K562 (cell line): ENCODE results near the gene ACSM5. TPM values are rescaled to one million over a fixed set of nuclear protein-coding genes. Genes with fewer than 3 reads are reported as not detected.

Experiments
- BRD4 ChIP-seq: fragments of 200-600 bp; sonication (generic); IDR thresholded peaks from 2 replicates; pipeline ENCODE4 v1.6.1; 2017; ENCODE audit warnings: inconsistent platforms
- MEF2A ChIP-seq: IDR thresholded peaks from 2 replicates; pipeline ENCODE4 v1.6.1; 2011; ENCODE audit warnings: low read depth, mild to moderate bottlenecking, low read length, moderate library complexity; ENCODE audit not compliant: control insufficient read depth
- RAD21 ChIP-seq, 2 experiments: fragments of 250-450 bp in 1 of 2; fragments of 450-650 bp in 1 of 2; sonication (Bioruptor Pico) in 1 of 2; formaldehyde crosslinking in 1 of 2; IDR thresholded peaks in 1 of 2; conservative IDR thresholded peaks in 1 of 2; 2 replicates each; pipeline versions ENCODE4 v1.4.0 to v1.8.0; 2020 to 2022; ENCODE audit warnings: mild to moderate bottlenecking in 2 of 2, moderate library complexity in 1 of 2
- XRCC3 ChIP-seq: fragments of 450-650 bp; IDR thresholded peaks from 2 replicates; pipeline ENCODE4 v1.6.1; 2017; ENCODE audit warnings: mild to moderate bottlenecking, moderate library complexity
- ZNF551 ChIP-seq: fragments of 250-450 bp; sonication (Bioruptor Pico); IDR thresholded peaks from 2 replicates; pipeline ENCODE4 v1.5.0; 2021; ENCODE audit warnings: mild to moderate bottlenecking, moderate library complexity
- polyA plus RNA-seq, 8 experiments: library from polyadenylated mRNA; depleted of rRNA in 4 of 8; stranded (reverse) in 5 of 8; unstranded in 3 of 8; fragments of >200 nt; fragmentation: Nextera tagmentation in 2 of 8; fragmentation: Illumina TruSeq in 1 of 8; extraction: Ambion mirVana in 2 of 8; extraction: Trizol in 1 of 8; gene quantifications; 2 replicates each; pipeline versions ENCODE4 v1.2.1 to v1.2.3, GENCODE V29; 2011 to 2014; ENCODE audit warnings: inconsistent platforms in 1 of 8, missing spikeins in 1 of 8
- total RNA-seq, 7 experiments: library from RNA; depleted of rRNA in 6 of 7; stranded (reverse); fragments of >200 nt in 6 of 7; fragmentation: Illumina TruSeq in 2 of 7; extraction: Trizol in 2 of 7; gene quantifications; 2 replicates each; pipeline versions ENCODE4 v1.2.1 to v1.2.3, GENCODE V29; 2011 to 2021; ENCODE audit warnings: low replicate concordance in 1 of 7
- TF ChIP-seq, protein P1 (sequence below), 2 experiments: fragments of 450-650 bp; formaldehyde crosslinking in 1 of 2; IDR thresholded peaks; 2 replicates each; pipeline versions ENCODE4 v1.4.0 to v1.6.1; 2014 to 2020; ENCODE audit warnings: mild to moderate bottlenecking in 2 of 2, borderline replicate concordance in 1 of 2, low read depth in 1 of 2
- TF ChIP-seq, protein P2 (sequence below): fragments of 450-650 bp; IDR thresholded peaks from 2 replicates; pipeline ENCODE4 v1.6.1; 2016; ENCODE audit warnings: mild to moderate bottlenecking, moderate library complexity

Gene ACSM5
- total and polyA plus RNA-seq, 9 of the 15 experiments (the other 6 are each of a cell fraction or from before 2014, with no cell fraction given) = not detected

DNA sequence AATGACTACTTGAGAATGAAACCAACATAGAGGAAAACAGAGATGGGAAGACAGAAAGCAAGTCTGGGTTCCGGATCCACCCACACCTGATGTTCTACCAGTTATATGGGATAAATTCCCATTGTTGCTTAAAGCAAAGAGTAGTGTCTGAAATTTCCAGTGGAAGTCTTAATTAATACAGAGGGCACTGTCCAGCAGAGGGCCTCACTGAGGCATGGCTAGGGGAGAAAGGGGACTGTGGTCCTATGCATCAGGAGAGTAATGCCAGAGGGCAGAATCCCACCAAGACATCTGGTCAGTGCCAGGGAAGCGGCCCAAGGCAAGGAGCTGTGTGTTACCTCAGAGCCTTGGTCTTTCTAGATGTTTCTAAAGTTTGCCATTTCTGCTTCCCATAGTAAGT is 49.3 kb upstream of the ACSM5 start (continued):
- TF ChIP-seq, protein P1, sequence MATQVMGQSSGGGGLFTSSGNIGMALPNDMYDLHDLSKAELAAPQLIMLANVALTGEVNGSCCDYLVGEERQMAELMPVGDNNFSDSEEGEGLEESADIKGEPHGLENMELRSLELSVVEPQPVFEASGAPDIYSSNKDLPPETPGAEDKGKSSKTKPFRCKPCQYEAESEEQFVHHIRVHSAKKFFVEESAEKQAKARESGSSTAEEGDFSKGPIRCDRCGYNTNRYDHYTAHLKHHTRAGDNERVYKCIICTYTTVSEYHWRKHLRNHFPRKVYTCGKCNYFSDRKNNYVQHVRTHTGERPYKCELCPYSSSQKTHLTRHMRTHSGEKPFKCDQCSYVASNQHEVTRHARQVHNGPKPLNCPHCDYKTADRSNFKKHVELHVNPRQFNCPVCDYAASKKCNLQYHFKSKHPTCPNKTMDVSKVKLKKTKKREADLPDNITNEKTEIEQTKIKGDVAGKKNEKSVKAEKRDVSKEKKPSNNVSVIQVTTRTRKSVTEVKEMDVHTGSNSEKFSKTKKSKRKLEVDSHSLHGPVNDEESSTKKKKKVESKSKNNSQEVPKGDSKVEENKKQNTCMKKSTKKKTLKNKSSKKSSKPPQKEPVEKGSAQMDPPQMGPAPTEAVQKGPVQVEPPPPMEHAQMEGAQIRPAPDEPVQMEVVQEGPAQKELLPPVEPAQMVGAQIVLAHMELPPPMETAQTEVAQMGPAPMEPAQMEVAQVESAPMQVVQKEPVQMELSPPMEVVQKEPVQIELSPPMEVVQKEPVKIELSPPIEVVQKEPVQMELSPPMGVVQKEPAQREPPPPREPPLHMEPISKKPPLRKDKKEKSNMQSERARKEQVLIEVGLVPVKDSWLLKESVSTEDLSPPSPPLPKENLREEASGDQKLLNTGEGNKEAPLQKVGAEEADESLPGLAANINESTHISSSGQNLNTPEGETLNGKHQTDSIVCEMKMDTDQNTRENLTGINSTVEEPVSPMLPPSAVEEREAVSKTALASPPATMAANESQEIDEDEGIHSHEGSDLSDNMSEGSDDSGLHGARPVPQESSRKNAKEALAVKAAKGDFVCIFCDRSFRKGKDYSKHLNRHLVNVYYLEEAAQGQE (IDR thresholded peaks at IDR 0.05; ENCODE audit: borderline replicate concordance) = peak; percentile 29; the same call in 1 of the 2 replicates
- TF ChIP-seq, protein P1 (CRISPR knock-in tag; IDR thresholded peaks at IDR 0.05; ENCODE audit: low read depth) = no peak
- TF ChIP-seq RAD21 (CRISPR knock-in tag; conservative IDR thresholded peaks at IDR 0.05 in 1 of 2, IDR thresholded peaks at IDR 0.05 in 1 of 2) (peak in 1 of 2 experiments; percentile 46; a peak in 2 of 4 replicates), MEF2A (no peak), BRD4 (no peak), ZNF551 (CRISPR knock-in tag) (no peak), XRCC3 (no peak)
- TF ChIP-seq, protein P2, sequence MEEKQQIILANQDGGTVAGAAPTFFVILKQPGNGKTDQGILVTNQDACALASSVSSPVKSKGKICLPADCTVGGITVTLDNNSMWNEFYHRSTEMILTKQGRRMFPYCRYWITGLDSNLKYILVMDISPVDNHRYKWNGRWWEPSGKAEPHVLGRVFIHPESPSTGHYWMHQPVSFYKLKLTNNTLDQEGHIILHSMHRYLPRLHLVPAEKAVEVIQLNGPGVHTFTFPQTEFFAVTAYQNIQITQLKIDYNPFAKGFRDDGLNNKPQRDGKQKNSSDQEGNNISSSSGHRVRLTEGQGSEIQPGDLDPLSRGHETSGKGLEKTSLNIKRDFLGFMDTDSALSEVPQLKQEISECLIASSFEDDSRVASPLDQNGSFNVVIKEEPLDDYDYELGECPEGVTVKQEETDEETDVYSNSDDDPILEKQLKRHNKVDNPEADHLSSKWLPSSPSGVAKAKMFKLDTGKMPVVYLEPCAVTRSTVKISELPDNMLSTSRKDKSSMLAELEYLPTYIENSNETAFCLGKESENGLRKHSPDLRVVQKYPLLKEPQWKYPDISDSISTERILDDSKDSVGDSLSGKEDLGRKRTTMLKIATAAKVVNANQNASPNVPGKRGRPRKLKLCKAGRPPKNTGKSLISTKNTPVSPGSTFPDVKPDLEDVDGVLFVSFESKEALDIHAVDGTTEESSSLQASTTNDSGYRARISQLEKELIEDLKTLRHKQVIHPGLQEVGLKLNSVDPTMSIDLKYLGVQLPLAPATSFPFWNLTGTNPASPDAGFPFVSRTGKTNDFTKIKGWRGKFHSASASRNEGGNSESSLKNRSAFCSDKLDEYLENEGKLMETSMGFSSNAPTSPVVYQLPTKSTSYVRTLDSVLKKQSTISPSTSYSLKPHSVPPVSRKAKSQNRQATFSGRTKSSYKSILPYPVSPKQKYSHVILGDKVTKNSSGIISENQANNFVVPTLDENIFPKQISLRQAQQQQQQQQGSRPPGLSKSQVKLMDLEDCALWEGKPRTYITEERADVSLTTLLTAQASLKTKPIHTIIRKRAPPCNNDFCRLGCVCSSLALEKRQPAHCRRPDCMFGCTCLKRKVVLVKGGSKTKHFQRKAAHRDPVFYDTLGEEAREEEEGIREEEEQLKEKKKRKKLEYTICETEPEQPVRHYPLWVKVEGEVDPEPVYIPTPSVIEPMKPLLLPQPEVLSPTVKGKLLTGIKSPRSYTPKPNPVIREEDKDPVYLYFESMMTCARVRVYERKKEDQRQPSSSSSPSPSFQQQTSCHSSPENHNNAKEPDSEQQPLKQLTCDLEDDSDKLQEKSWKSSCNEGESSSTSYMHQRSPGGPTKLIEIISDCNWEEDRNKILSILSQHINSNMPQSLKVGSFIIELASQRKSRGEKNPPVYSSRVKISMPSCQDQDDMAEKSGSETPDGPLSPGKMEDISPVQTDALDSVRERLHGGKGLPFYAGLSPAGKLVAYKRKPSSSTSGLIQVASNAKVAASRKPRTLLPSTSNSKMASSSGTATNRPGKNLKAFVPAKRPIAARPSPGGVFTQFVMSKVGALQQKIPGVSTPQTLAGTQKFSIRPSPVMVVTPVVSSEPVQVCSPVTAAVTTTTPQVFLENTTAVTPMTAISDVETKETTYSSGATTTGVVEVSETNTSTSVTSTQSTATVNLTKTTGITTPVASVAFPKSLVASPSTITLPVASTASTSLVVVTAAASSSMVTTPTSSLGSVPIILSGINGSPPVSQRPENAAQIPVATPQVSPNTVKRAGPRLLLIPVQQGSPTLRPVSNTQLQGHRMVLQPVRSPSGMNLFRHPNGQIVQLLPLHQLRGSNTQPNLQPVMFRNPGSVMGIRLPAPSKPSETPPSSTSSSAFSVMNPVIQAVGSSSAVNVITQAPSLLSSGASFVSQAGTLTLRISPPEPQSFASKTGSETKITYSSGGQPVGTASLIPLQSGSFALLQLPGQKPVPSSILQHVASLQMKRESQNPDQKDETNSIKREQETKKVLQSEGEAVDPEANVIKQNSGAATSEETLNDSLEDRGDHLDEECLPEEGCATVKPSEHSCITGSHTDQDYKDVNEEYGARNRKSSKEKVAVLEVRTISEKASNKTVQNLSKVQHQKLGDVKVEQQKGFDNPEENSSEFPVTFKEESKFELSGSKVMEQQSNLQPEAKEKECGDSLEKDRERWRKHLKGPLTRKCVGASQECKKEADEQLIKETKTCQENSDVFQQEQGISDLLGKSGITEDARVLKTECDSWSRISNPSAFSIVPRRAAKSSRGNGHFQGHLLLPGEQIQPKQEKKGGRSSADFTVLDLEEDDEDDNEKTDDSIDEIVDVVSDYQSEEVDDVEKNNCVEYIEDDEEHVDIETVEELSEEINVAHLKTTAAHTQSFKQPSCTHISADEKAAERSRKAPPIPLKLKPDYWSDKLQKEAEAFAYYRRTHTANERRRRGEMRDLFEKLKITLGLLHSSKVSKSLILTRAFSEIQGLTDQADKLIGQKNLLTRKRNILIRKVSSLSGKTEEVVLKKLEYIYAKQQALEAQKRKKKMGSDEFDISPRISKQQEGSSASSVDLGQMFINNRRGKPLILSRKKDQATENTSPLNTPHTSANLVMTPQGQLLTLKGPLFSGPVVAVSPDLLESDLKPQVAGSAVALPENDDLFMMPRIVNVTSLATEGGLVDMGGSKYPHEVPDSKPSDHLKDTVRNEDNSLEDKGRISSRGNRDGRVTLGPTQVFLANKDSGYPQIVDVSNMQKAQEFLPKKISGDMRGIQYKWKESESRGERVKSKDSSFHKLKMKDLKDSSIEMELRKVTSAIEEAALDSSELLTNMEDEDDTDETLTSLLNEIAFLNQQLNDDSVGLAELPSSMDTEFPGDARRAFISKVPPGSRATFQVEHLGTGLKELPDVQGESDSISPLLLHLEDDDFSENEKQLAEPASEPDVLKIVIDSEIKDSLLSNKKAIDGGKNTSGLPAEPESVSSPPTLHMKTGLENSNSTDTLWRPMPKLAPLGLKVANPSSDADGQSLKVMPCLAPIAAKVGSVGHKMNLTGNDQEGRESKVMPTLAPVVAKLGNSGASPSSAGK = no peak
